ENCODE measurements around the gene BORCS6. TPM values are rescaled to one million over a fixed set of nuclear protein-coding genes. Genes with fewer than 3 reads are reported as not detected.
A peak's percentile ranks its signal among the peaks of the same experiment; 100 is the strongest.

The BORCS6 gene
- total and polyA plus RNA-seq, 2 of the 13 experiments (the other 11 are each of a cell fraction or from before 2014, with no cell fraction given) = 2.0 to 5.1 TPM

DNA sequence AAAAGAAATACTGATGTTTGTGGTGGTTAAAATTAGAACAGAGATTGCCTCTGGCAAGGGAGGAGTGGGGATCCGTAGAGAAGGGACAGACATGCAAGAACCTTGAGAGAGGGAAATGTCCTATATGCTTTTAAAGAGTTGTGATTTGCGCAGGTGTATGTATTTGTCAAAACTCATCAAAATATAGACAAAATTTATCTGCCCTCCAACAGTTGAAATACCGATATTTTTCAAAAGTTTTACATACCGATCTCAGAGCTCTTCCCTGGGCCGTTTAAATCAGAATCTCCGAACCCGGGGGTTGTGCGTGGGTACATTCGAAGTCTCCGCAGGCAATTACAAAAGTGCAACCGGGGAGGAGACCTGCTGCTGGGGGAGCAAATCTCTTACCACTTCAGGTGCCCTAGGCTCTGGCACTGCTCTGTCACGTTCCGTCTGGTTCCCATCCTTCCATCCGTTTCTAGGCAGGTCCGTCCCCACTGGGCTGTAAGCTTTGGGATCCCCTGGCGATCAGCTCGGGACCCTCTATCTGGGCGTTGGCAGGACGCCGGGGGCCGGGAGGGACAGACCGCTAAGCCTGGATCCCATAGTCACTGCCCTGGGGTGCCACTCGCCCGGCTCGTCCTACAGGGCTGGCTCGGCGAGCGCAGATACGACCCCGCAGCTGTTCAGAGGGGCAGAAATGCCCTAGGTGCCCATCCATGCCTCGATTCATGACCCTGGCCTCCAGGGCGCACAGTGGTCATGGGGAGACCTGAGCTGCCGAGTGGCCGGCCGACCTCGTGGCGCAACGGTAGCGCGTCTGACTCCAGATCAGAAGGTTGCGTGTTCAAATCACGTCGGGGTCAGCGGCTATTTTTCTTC, 4.2 kb downstream of the BORCS6 start (continued):
- no peak; the same call in 1 of the 2 replicates for TF ChIP-seq ZXDC (CRISPR knock-in tag; IDR thresholded peaks at IDR 0.05)
- TF ChIP-seq, protein P1, sequence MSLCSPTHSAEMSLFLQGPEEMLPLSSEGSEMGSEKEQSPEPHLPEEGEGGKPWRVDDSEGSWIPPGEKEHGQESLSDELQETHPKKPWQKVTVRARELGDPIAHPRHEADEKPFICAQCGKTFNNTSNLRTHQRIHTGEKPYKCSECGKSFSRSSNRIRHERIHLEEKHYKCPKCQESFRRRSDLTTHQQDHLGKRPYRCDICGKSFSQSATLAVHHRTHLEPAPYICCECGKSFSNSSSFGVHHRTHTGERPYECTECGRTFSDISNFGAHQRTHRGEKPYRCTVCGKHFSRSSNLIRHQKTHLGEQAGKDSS (CRISPR knock-in tag; IDR thresholded peaks at IDR 0.05; ENCODE audit: borderline replicate concordance, low read depth) = 0 out of 2 replicates have a peak, but pooled peaks have one; percentile 8
- 0 out of 2 replicates have a peak, but pooled peaks have one; percentile 33 for TF ChIP-seq YEATS4 (CRISPR knock-in tag; IDR thresholded peaks at IDR 0.05; ENCODE audit: borderline replicate concordance)
- no peak for TF ChIP-seq SPEN (CRISPR knock-in tag; IDR thresholded peaks at IDR 0.05; ENCODE audit: low read depth)
- TF ChIP-seq UBTF (CRISPR knock-in tag; IDR thresholded peaks at IDR 0.05) = peak; percentile 49; the same call in 1 of the 2 replicates
- TF ChIP-seq, protein P2, sequence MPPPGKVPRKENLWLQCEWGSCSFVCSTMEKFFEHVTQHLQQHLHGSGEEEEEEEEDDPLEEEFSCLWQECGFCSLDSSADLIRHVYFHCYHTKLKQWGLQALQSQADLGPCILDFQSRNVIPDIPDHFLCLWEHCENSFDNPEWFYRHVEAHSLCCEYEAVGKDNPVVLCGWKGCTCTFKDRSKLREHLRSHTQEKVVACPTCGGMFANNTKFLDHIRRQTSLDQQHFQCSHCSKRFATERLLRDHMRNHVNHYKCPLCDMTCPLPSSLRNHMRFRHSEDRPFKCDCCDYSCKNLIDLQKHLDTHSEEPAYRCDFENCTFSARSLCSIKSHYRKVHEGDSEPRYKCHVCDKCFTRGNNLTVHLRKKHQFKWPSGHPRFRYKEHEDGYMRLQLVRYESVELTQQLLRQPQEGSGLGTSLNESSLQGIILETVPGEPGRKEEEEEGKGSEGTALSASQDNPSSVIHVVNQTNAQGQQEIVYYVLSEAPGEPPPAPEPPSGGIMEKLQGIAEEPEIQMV (CRISPR knock-in tag; IDR thresholded peaks at IDR 0.05; ENCODE audit: low read depth) = no peak
- TF ChIP-seq, protein P3, sequence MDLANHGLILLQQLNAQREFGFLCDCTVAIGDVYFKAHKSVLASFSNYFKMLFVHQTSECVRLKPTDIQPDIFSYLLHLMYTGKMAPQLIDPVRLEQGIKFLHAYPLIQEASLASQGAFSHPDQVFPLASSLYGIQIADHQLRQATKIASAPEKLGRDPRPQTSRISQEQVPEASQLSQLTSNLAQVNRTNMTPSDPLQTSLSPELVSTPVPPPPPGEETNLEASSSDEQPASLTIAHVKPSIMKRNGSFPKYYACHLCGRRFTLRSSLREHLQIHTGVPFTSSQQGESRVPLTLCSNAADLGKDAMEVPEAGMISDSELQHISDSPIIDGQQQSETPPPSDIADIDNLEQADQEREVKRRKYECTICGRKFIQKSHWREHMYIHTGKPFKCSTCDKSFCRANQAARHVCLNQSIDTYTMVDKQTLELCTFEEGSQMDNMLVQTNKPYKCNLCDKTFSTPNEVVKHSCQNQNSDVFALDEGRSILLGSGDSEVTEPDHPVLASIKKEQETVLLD (CRISPR knock-in tag; IDR thresholded peaks at IDR 0.05; ENCODE audit: low read depth) = no peak
- no peak for TF ChIP-seq ZNF773 (CRISPR knock-in tag; IDR thresholded peaks at IDR 0.05; ENCODE audit: borderline replicate concordance)
- no peak for TF ChIP-seq SMAD3 (CRISPR knock-in tag; IDR thresholded peaks at IDR 0.05)
- TF ChIP-seq ZNF451 (CRISPR knock-in tag; IDR thresholded peaks at IDR 0.05) = 0 out of 2 replicates have a peak, but pooled peaks have one; percentile 5
- 0 out of 2 replicates have a peak, but pooled peaks have one; percentile 36 for TF ChIP-seq MTA1 (CRISPR knock-in tag; IDR thresholded peaks at IDR 0.05; ENCODE audit: borderline replicate concordance)
- TF ChIP-seq EZH2 (conservative IDR thresholded peaks at IDR 0.05; ENCODE audit: low read depth, low read length) = no peak
- peak; percentile 45; the same call in 1 of the 2 replicates for TF ChIP-seq CEBPB (IDR thresholded peaks at IDR 0.05; ENCODE audit: borderline replicate concordance, low read depth, low read length)
- peak; percentile 13; the same call in 1 of the 2 replicates for TF ChIP-seq RCOR2 (CRISPR knock-in tag; IDR thresholded peaks at IDR 0.05)
- no peak for TF ChIP-seq MZF1 (CRISPR knock-in tag; IDR thresholded peaks at IDR 0.05; ENCODE audit: borderline replicate concordance)
- TF ChIP-seq, protein P4, sequence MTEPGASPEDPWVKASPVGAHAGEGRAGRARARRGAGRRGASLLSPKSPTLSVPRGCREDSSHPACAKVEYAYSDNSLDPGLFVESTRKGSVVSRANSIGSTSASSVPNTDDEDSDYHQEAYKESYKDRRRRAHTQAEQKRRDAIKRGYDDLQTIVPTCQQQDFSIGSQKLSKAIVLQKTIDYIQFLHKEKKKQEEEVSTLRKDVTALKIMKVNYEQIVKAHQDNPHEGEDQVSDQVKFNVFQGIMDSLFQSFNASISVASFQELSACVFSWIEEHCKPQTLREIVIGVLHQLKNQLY (CRISPR knock-in tag; IDR thresholded peaks at IDR 0.05) = peak; percentile 57; the same call in 1 of the 2 replicates
- no peak; the same call in 1 of the 2 replicates for TF ChIP-seq RARG (CRISPR knock-in tag; IDR thresholded peaks at IDR 0.05; ENCODE audit: low read depth)
- no peak for TF ChIP-seq HOXA7 (CRISPR knock-in tag; IDR thresholded peaks at IDR 0.05)

All from HepG2 (cell line).